ENCODE data around the gene KCP.
A peak's percentile ranks its signal among the peaks of the same experiment; 100 is the strongest.

Gene KCP

DNA sequence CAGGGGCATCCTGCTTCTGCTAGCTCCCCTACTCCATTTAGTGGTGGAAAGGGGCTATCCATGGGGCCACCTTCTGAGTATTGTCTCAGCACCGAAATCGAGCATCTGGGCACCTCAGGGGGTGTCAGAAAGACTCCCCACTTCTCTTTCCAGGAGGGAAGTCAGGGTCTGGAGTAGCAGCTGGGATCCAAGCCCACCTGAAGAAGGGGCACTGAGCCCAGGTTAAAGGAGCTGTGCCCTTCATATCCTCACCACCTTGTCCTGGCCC, 77.7 kb downstream of the KCP start:
- H3K27ac ChIP-seq (ENCODE audit: low read length), result no peak overlapping the region
- peak overlapping the region; percentile 63 for H3K4me3 ChIP-seq (ENCODE audit: low read length)
- H3K4me1 ChIP-seq (ENCODE audit: insufficient read depth, low read length), result peaks cover 20% of the 10 kb centered on the region

GRCh38 chr7:128831994-128832879, 78.3 kb downstream of the KCP start:
- Histone ChIP-seq H3K27me3 (ENCODE audit: insufficient read depth, low read length) (peaks cover 42% of the 10 kb centered on the region), H3K4me3 (ENCODE audit: low read length) (peak overlapping the region; percentile 63), H3K9me3 (ENCODE audit: insufficient read depth, low read depth, low read length) (no peaks in the 10 kb centered on the region), H3K36me3 (ENCODE audit: insufficient read depth, low read depth, low read length) (no peaks in the 10 kb centered on the region), H3K27ac (ENCODE audit: low read length) (no peak overlapping the region), H3K4me1 (ENCODE audit: insufficient read depth, low read length) (peaks cover 21% of the 10 kb centered on the region), H3K9ac (ENCODE audit: low read depth, low read length) (peak overlapping the region; percentile 58; the same call in 1 of the 2 replicates)

More for the DNA sequence above, 77.7 kb downstream of the KCP start:
- H3K27me3 ChIP-seq (ENCODE audit: insufficient read depth, low read length), result peaks cover 41% of the 10 kb centered on the region
- H3K36me3 ChIP-seq (ENCODE audit: insufficient read depth, low read depth, low read length), result no peaks in the 10 kb centered on the region
- H3K9ac ChIP-seq (ENCODE audit: low read depth, low read length), result peak overlapping the region; percentile 52; the same call in 1 of the 2 replicates
- no peaks in the 10 kb centered on the region for H3K9me3 ChIP-seq (ENCODE audit: insufficient read depth, low read depth, low read length)

GRCh38 chr7:128831178-128831993, 79.1 kb downstream of the KCP start:
- Histone ChIP-seq H3K9ac (ENCODE audit: low read depth, low read length) (peak overlapping the region; percentile 58), H3K4me3 (ENCODE audit: low read length) (peak overlapping the region; percentile 63), H3K27me3 (ENCODE audit: insufficient read depth, low read length) (peaks cover 42% of the 10 kb centered on the region), H3K27ac (ENCODE audit: low read length) (no peak overlapping the region), H3K36me3 (ENCODE audit: insufficient read depth, low read depth, low read length) (no peaks in the 10 kb centered on the region), H3K9me3 (ENCODE audit: insufficient read depth, low read depth, low read length) (no peaks in the 10 kb centered on the region), H3K4me1 (ENCODE audit: insufficient read depth, low read length) (peaks cover 21% of the 10 kb centered on the region)

DNA sequence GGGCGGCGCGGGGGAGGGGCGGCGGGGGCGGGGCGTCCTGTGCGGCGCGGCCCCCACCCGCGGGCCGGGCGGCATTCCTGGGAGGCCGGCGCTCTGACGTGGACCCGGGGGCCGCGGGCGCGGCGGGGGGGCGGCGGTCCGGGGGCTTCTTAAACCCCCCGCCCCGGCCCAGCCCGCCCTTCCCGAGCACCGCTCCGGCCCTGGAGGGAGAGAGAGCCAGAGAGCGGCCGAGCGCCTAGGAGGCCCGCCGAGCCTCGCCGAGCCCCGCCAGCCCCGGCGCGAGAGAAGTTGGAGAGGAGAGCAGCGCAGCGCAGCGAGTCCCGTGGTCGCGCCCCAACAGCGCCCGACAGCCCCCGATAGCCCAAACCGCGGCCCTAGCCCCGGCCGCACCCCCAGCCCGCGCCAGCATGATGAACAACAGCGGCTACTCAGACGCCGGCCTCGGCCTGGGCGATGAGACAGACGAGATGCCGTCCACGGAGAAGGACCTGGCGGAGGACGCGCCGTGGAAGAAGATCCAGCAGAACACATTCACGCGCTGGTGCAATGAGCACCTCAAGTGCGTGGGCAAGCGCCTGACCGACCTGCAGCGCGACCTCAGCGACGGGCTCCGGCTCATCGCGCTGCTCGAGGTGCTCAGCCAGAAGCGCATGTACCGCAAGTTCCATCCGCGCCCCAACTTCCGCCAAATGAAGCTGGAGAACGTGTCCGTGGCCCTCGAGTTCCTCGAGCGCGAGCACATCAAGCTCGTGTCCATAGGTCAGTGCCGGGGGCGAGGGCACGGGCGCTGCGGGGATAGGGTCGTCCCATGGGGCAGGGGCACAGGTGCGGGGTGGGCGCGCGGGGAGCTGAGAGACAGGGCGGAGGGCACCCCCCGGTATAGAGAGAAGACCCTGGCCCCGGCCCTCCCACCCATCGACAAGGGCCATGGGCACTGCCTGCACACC, 80.0 kb downstream of the KCP start, which contains the start of gene FLNC:
Gene FLNC (plus strand): TSS at position 176 of the 947 bp plus-strand sequence. CDS start 232 bp downstream, at position 408.
- H3K4me3 ChIP-seq (ENCODE audit: low read length), result peak within 1 kb of the TSS; percentile 63
- no peak within 1 kb of the TSS for H3K27ac ChIP-seq (ENCODE audit: low read length)
- H3K9me3 ChIP-seq (ENCODE audit: insufficient read depth, low read depth, low read length), result no peaks in the 10 kb centered on the region
- peaks cover 21% of the 10 kb centered on the region for H3K4me1 ChIP-seq (ENCODE audit: insufficient read depth, low read length)
- peak within 1 kb of the TSS; percentile 58; the same call in 1 of the 2 replicates for H3K9ac ChIP-seq (ENCODE audit: low read depth, low read length)
- H3K36me3 ChIP-seq (ENCODE audit: insufficient read depth, low read depth, low read length), result no peaks in the 10 kb centered on the region
- peaks cover 42% of the 10 kb centered on the region for H3K27me3 ChIP-seq (ENCODE audit: insufficient read depth, low read length)

DNA sequence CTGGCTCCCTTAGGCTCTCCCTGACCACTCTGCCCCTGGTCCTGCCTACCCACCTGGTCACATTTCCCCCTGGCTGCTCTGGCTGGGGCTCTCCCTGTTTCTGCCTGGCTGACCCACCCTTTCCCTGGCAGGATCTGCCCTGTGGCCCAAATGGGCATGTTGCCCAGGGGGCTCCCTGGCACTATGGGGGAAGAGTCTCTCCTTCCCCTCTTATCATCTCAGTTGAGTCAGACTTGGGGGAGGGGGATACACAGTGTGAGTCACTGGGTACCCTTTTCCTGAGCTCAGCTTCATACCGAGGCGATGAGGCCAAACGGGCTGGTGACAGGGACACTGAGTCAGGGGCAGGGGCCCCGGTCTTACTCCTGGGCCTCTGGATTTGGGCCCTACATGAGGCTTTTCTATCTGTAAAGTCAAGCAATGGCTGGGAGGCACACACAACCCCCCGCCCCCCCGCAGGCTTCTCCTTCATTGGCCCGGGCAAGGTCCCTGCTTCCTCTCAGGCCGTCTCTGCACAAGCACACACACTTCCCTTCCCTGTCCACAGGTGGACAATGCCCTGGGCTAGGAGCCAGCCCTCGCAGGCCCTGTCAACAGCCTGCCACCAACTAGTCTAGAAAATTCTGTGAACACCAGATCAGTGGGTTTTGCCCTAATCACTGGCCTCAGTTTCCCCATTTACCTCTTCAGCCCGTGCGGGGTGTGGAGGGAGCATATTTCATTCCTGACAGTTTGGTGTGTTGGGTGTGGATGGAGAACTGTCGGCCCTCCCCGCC, 80.9 kb downstream of the KCP start:
- no peaks in the 10 kb centered on the region for H3K9me3 ChIP-seq (ENCODE audit: insufficient read depth, low read depth, low read length)
- no peaks in the 10 kb centered on the region for H3K36me3 ChIP-seq (ENCODE audit: insufficient read depth, low read depth, low read length)
- peak overlapping the region; percentile 37; the same call in 1 of the 2 replicates for H3K4me3 ChIP-seq (ENCODE audit: low read length)
- H3K27ac ChIP-seq (ENCODE audit: low read length), result no peak overlapping the region
- H3K9ac ChIP-seq (ENCODE audit: low read depth, low read length), result no peak overlapping the region
- H3K27me3 ChIP-seq (ENCODE audit: insufficient read depth, low read length), result peaks cover 42% of the 10 kb centered on the region
- H3K4me1 ChIP-seq (ENCODE audit: insufficient read depth, low read length), result peaks cover 21% of the 10 kb centered on the region

GRCh38 chr7:128827971-128828711, 82.4 kb downstream of the KCP start:
- H3K9ac ChIP-seq (ENCODE audit: low read depth, low read length), result no peak overlapping the region
- no peaks in the 10 kb centered on the region for H3K36me3 ChIP-seq (ENCODE audit: insufficient read depth, low read depth, low read length)
- H3K9me3 ChIP-seq (ENCODE audit: insufficient read depth, low read depth, low read length), result no peaks in the 10 kb centered on the region
- no peak overlapping the region for H3K27ac ChIP-seq (ENCODE audit: low read length)
- no peak overlapping the region for H3K4me3 ChIP-seq (ENCODE audit: low read length)
- peaks cover 12% of the 10 kb centered on the region for H3K4me1 ChIP-seq (ENCODE audit: insufficient read depth, low read length)
- peaks cover 42% of the 10 kb centered on the region for H3K27me3 ChIP-seq (ENCODE audit: insufficient read depth, low read length)

- no peak overlapping the region for H3K27ac ChIP-seq (ENCODE audit: low read length)
- peaks cover 35% of the 10 kb centered on the region for H3K27me3 ChIP-seq (ENCODE audit: insufficient read depth, low read length)
- H3K9ac ChIP-seq (ENCODE audit: low read depth, low read length), result no peak overlapping the region
- H3K4me3 ChIP-seq (ENCODE audit: low read length), result no peak overlapping the region
- no peaks in the 10 kb centered on the region for H3K36me3 ChIP-seq (ENCODE audit: insufficient read depth, low read depth, low read length)
- H3K4me1 ChIP-seq (ENCODE audit: insufficient read depth, low read length), result peaks cover 7% of the 10 kb centered on the region
- H3K9me3 ChIP-seq (ENCODE audit: insufficient read depth, low read depth, low read length), result no peaks in the 10 kb centered on the region
Measured at GRCh38 chr7:128827248-128827958, 83.1 kb downstream of the KCP start.

DNA sequence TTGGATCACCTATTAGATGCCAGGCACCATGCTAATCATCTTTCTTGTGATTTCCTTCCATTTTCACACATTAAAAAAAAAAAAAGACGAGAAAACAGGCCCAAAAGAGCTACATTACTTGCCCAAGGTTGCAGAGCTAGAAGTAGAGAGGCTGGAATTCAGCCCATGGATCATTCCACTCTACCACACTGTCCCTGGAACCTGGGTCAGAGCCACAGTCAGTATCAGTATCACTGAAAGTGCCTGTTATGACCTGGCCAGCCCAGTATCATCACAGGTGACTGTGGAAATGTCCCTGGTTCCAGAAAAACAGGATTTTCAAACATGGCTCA, 83.6 kb downstream of the KCP start:
- Histone ChIP-seq H3K4me3 (ENCODE audit: low read length) (no peak overlapping the region), H3K9ac (ENCODE audit: low read depth, low read length) (no peak overlapping the region), H3K27me3 (ENCODE audit: insufficient read depth, low read length) (peaks cover 31% of the 10 kb centered on the region), H3K9me3 (ENCODE audit: insufficient read depth, low read depth, low read length) (no peaks in the 10 kb centered on the region), H3K4me1 (ENCODE audit: insufficient read depth, low read length) (peaks cover 7% of the 10 kb centered on the region), H3K36me3 (ENCODE audit: insufficient read depth, low read depth, low read length) (no peaks in the 10 kb centered on the region), H3K27ac (ENCODE audit: low read length) (no peak overlapping the region)

All from iPS-20b (cell line).